Trophoblast cell (in vitro differentiated cells and primary cell): ENCODE results near the gene MYD88.

Source experiments
- DNase-seq, 2 donors: peaks; one replicate each; pipeline ENCODE4 v3.0.0-alpha.2; 2016
- H2AFZ ChIP-seq: 2 replicates; pipeline ENCODE4 v1.6.1; 2013; ENCODE audit warnings: low read length, moderate library complexity, mild to moderate bottlenecking; ENCODE audit not compliant: insufficient read depth, poor library complexity
- H2AK5ac ChIP-seq: 2 replicates; pipeline ENCODE4 v1.6.1; 2013; ENCODE audit warnings: mild to moderate bottlenecking, low read length
- H2BK120ac ChIP-seq: 2 replicates; pipeline ENCODE4 v1.6.1; 2013; ENCODE audit warnings: low read length, mild to moderate bottlenecking, moderate library complexity; ENCODE audit not compliant: insufficient read depth, poor library complexity
- H2BK12ac ChIP-seq: 2 replicates; pipeline ENCODE4 v1.6.1; 2013; ENCODE audit warnings: mild to moderate bottlenecking, low read length, moderate library complexity
- H2BK5ac ChIP-seq: 2 replicates; pipeline ENCODE4 v1.6.1; 2013; ENCODE audit warnings: low read length, low read depth, moderate library complexity, mild to moderate bottlenecking; ENCODE audit not compliant: poor library complexity
- H3K14ac ChIP-seq: 2 replicates; pipeline ENCODE4 v1.6.1; 2013; ENCODE audit warnings: mild to moderate bottlenecking, low read length
- H3K18ac ChIP-seq: 2 replicates; pipeline ENCODE4 v1.6.1; 2013; ENCODE audit warnings: mild to moderate bottlenecking, low read length
- H3K23ac ChIP-seq: 2 replicates; pipeline ENCODE4 v1.6.1; 2013; ENCODE audit warnings: low read length
- H3K27ac ChIP-seq: 2 replicates; pipeline ENCODE4 v1.5.1; 2013; ENCODE audit warnings: low read depth, mild to moderate bottlenecking, inconsistent platforms, low read length, moderate library complexity
- H3K27me3 ChIP-seq: 2 replicates; pipeline ENCODE4 v1.6.1; 2013; ENCODE audit warnings: inconsistent platforms, mild to moderate bottlenecking, low read length, moderate library complexity; ENCODE audit not compliant: insufficient read depth
- H3K36me3 ChIP-seq, 2 experiments: 1 replicate in 1 of 2; 2 replicates in 1 of 2; pipeline ENCODE4 v1.6.1; 2013; ENCODE audit warnings: low read length in 2 of 2, mild to moderate bottlenecking in 2 of 2, moderate library complexity in 1 of 2; ENCODE audit not compliant: insufficient read depth in 2 of 2, control insufficient read depth in 1 of 2
- H3K4ac ChIP-seq: 2 replicates; pipeline ENCODE4 v1.6.1; 2013; ENCODE audit warnings: low read depth, mild to moderate bottlenecking, low read length, moderate library complexity
- H3K4me1 ChIP-seq, 2 experiments: 1 replicate in 1 of 2; 2 replicates in 1 of 2; pipeline ENCODE4 v1.6.1; 2013; ENCODE audit warnings: low read length in 2 of 2, mild to moderate bottlenecking in 2 of 2, moderate library complexity in 1 of 2; ENCODE audit not compliant: insufficient read depth in 2 of 2, control insufficient read depth in 1 of 2
- H3K4me2 ChIP-seq: 2 replicates; pipeline ENCODE4 v1.6.1; 2013; ENCODE audit warnings: inconsistent platforms, mild to moderate bottlenecking, low read length, moderate library complexity
- H3K4me3 ChIP-seq: 2 replicates; pipeline ENCODE4 v1.5.1; 2013; ENCODE audit warnings: mild to moderate bottlenecking, low read depth, low read length, inconsistent platforms
- H3K79me1 ChIP-seq: one replicate; pipeline ENCODE4 v1.6.1; 2013; ENCODE audit warnings: low read length
- H3K79me2 ChIP-seq: 2 replicates; pipeline ENCODE4 v1.6.1; 2013; ENCODE audit warnings: low read length, mild to moderate bottlenecking; ENCODE audit not compliant: control insufficient read depth, insufficient read depth, poor library complexity
- H3K9ac ChIP-seq: 2 replicates; pipeline ENCODE4 v1.6.1; 2013; ENCODE audit warnings: mild to moderate bottlenecking, low read length
- H3K9me3 ChIP-seq: 2 replicates; pipeline ENCODE4 v1.6.1; 2013; ENCODE audit warnings: low read depth, mild to moderate bottlenecking, control low read depth, inconsistent platforms, low read length; ENCODE audit not compliant: insufficient read depth
- H4K12ac ChIP-seq: 2 replicates; pipeline ENCODE4 v1.6.1; 2013; ENCODE audit warnings: low read depth, mild to moderate bottlenecking, low read length, moderate library complexity
- H4K8ac ChIP-seq: 2 replicates; pipeline ENCODE4 v1.6.1; 2013; ENCODE audit warnings: low read depth, mild to moderate bottlenecking, low read length, moderate library complexity
- H4K91ac ChIP-seq: one replicate; pipeline ENCODE4 v1.6.1; 2013; ENCODE audit warnings: low read depth, mild to moderate bottlenecking, low read length, moderate library complexity
- WGBS: extraction: QIAGEN DNeasy Blood & Tissue Kit; methylation state at CpG from one replicate; pipeline ENCODE4 v1.1.7; 2013; ENCODE audit warnings: missing lambda C conversion rate; ENCODE audit not compliant: insufficient read length, insufficient coverage; ENCODE audit errors: extremely low coverage; 5-methylcytosine and 5-hydroxymethylcytosine counted together

Gene MYD88

DNA sequence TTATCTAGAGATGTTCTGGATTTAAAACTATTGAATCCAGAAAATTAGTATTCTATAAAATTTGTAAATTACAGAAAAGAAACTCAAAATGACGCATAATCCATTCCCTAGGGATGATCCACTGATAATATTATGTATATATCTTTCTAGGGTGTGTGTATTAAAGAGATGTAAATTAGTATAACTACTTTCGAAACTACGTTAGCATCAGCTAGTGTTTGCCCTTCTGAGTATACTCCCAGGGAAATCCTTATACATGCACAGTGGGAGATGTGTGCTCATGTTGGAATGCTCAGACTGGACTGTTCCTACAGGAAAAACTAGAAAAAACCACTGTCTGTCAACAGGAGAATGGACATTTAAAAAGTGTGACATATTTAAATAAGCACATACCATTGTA, 38.0 kb upstream of the MYD88 start:
- no CpG with 5 or more reads among the region's 3 CpGs for WGBS
- no peak overlapping the region for H3K14ac ChIP-seq
- H4K12ac ChIP-seq = no peak overlapping the region
- H2AK5ac ChIP-seq = no peak overlapping the region
- H2BK5ac ChIP-seq = no peak overlapping the region
- no peak overlapping the region for H3K4me3 ChIP-seq
- no peak overlapping the region for H2BK120ac ChIP-seq
- H3K4ac ChIP-seq = no peak overlapping the region
- DNase-seq = no peak
- H4K91ac ChIP-seq = no peak overlapping the region
- no peak overlapping the region for H3K23ac ChIP-seq
- H2AFZ ChIP-seq = no peak overlapping the region
- H3K18ac ChIP-seq = no peak overlapping the region
- peaks cover 3% of the 10 kb centered on the region for H3K9me3 ChIP-seq
- no peak overlapping the region for H3K4me2 ChIP-seq
- no peaks in the 10 kb centered on the region for H3K4me1 ChIP-seq
- no peaks in the 10 kb centered on the region for H3K79me1 ChIP-seq
- no peak overlapping the region for H3K27ac ChIP-seq
- H3K27me3 ChIP-seq = no peaks in the 10 kb centered on the region
- H3K36me3 ChIP-seq = no peaks in the 10 kb centered on the region
- H2BK12ac ChIP-seq = no peak overlapping the region
- H3K9ac ChIP-seq = no peak overlapping the region
- no peak overlapping the region for H4K8ac ChIP-seq
- no peaks in the 10 kb centered on the region for H3K79me2 ChIP-seq

DNA sequence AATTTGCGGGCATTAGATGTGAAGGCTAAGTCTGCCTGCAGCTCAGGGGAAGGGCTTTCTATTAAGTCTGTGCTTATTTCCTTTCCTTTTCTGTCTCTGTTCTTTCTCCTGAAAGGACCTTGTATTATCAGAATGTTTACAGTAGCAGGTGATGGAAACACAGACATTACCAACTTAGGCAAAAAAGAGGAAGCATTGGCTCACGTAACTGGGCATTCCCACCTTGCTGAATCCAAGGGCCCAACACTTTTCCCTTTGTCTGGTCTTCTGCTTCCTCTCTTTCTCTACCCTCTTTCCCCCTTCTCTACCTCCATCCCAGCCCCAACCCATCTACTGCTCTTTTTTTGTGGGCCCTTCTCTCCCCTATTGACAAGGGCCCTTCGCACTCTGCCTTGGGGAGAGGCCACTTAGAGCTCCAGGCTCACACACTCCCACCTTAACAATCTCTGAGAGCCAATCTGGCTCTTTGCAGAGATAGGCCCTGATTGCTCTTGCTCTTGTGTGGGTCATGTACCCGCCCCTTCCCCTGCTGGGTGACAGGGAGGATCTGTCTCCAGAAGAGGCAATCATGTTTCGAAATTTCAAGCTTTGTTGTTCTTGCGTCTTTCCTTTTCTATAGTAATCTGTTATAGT, 36.5 kb upstream of the MYD88 start:
- Histone ChIP-seq H3K14ac (no peak overlapping the region), H2BK5ac (no peak overlapping the region), H3K79me1 (no peaks in the 10 kb centered on the region), H3K18ac (no peak overlapping the region), H3K36me3 (no peaks in the 10 kb centered on the region), H3K27me3 (no peaks in the 10 kb centered on the region), H2BK12ac (no peak overlapping the region), H4K12ac (no peak overlapping the region), H4K91ac (no peak overlapping the region), H3K4me2 (no peak overlapping the region), H3K9ac (no peak overlapping the region), H3K27ac (no peak overlapping the region), H3K4me1 (no peaks in the 10 kb centered on the region), H2AFZ (no peak overlapping the region), H3K23ac (no peak overlapping the region), H2BK120ac (no peak overlapping the region), H3K4ac (no peak overlapping the region), H2AK5ac (no peak overlapping the region), H3K4me3 (no peak overlapping the region), H3K79me2 (no peaks in the 10 kb centered on the region), H4K8ac (no peak overlapping the region), H3K9me3 (peaks cover 3% of the 10 kb centered on the region)
- WGBS = no CpG with 5 or more reads among the region's 6 CpGs
- DNase-seq = no peak

DNA sequence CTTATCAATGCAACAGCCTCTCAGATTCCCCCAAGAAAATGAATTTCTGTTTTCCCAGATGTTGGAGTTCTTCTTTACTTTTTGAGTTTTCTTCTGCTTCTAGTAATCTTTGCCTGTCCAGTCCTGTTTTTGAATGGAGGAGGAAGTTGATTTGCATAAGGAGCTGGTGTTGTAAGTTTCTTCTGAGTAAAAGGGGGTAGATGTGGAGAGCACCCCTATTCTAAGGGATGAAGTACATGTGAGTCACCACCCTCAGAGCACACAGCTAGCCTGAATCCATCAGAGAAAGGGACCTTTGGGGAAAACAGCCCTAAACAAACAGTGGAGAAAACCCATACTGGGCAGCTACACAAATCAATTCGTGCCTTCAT, 36.0 kb upstream of the MYD88 start:
- Histone ChIP-seq H2BK5ac (no peak overlapping the region), H3K23ac (no peak overlapping the region), H3K79me2 (no peaks in the 10 kb centered on the region), H3K18ac (no peak overlapping the region), H3K36me3 (no peaks in the 10 kb centered on the region), H3K4me1 (no peaks in the 10 kb centered on the region), H3K4me3 (no peak overlapping the region), H2AK5ac (no peak overlapping the region), H3K27me3 (no peaks in the 10 kb centered on the region), H4K91ac (no peak overlapping the region), H3K4me2 (no peak overlapping the region), H3K4ac (no peak overlapping the region), H2AFZ (no peak overlapping the region), H3K9ac (no peak overlapping the region), H3K9me3 (peaks cover 3% of the 10 kb centered on the region), H3K14ac (no peak overlapping the region), H2BK120ac (no peak overlapping the region), H4K8ac (no peak overlapping the region), H3K79me1 (no peaks in the 10 kb centered on the region), H4K12ac (no peak overlapping the region), H2BK12ac (no peak overlapping the region), H3K27ac (no peak overlapping the region)
- WGBS = no CpG with 5 or more reads among the region's 1 CpG
- no peak for DNase-seq

DNA sequence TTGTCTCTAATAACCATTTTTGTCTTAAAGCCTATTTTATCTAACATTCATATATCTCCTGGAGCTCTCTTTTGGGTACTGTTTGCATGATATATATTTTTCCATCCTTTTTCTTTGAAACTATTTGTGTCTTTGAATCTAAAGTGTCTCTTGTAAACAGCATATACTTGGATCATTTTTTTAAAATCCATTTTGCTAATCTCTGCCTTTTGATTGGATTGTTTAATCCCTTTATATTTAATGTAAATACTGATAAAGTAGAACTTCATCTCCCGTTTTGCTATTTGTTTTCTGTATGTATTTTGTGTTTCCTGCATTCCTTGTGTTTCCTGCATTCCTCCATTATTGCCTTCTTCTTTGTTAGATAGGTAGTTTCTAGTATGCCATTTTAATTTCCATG, 32.9 kb upstream of the MYD88 start:
- Histone ChIP-seq H4K12ac (no peak overlapping the region), H4K91ac (no peak overlapping the region), H3K4me2 (no peak overlapping the region), H2BK12ac (no peak overlapping the region), H2AK5ac (no peak overlapping the region), H3K4ac (no peak overlapping the region), H3K79me1 (no peaks in the 10 kb centered on the region), H2BK120ac (no peak overlapping the region), H3K18ac (no peak overlapping the region), H3K4me1 (no peaks in the 10 kb centered on the region), H2BK5ac (no peak overlapping the region), H3K4me3 (no peak overlapping the region), H3K14ac (no peak overlapping the region), H3K36me3 (no peaks in the 10 kb centered on the region), H4K8ac (no peak overlapping the region), H3K79me2 (no peaks in the 10 kb centered on the region), H2AFZ (no peak overlapping the region), H3K27me3 (no peaks in the 10 kb centered on the region), H3K27ac (no peak overlapping the region), H3K9ac (no peak overlapping the region), H3K9me3 (peaks cover 3% of the 10 kb centered on the region), H3K23ac (no peak overlapping the region)
- WGBS = no CpG with 5 or more reads among the region's 1 CpG
- no peak for DNase-seq
